ENCODE measurements around the gene TCEAL1. TPM values are rescaled to one million over a fixed set of nuclear protein-coding genes. Genes with fewer than 3 reads are reported as not detected.

The TCEAL1 gene
- total RNA-seq, 1 donor from 2014 or later: 11.3 TPM

DNA sequence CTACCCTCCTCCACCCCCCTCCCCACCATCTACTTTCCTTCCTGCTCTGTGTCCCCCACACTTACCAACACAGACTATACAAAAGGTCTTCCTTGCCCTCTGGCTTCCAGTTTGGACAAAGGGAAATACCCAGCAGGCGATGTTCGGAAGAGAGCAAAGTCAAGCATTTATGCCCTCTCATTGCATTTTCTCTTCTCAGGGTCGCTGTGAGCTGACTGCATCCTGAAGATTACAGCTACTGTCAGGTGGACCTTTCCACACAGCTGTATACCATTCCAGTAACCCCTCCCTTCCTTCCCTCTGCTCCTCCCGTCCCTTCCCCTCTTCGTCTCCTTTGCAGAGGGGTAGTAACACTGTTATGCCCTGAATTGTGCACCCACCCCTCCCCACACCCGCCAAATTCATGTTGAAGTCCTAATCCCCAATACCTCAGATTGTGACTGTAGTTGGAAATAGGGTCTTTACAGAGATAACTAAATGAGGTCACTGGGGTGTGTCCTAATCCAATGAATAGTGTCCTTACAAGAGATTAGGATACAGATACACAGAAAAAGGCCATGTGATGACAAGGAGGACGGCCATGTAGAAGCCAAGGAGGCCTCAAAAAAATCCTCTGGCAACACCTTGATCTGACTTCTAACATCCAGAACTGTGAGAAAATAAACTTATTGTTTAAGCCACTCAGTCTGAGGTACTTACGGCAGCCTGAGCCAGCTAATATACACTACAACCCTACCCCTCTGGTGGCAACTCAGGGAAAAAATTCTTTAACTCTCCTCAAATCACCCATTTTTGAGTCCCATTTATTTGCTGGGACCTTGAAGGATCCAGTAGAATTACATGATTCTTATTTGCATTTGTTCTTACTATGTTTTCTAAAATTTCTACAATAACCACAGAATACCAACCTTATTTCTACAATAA is 46.0 kb downstream of the TCEAL1 start:
- no peak for FAIRE-seq
- no peak for TF ChIP-seq CTCF (IDR thresholded peaks at IDR 0.05; ENCODE audit: insufficient read depth, low read length, severe bottlenecking)
- peaks cover 1% of the 10 kb centered on the region for H3K36me3 ChIP-seq (ENCODE audit: control insufficient read depth, insufficient read depth, low read length)
- DNase-seq (ENCODE audit: low read depth): no peak
- H3K4me3 ChIP-seq (ENCODE audit: low read depth, low read length): no peak overlapping the region
- H3K27me3 ChIP-seq (ENCODE audit: control insufficient read depth, insufficient read depth, low read length): no peaks in the 10 kb centered on the region

DNA sequence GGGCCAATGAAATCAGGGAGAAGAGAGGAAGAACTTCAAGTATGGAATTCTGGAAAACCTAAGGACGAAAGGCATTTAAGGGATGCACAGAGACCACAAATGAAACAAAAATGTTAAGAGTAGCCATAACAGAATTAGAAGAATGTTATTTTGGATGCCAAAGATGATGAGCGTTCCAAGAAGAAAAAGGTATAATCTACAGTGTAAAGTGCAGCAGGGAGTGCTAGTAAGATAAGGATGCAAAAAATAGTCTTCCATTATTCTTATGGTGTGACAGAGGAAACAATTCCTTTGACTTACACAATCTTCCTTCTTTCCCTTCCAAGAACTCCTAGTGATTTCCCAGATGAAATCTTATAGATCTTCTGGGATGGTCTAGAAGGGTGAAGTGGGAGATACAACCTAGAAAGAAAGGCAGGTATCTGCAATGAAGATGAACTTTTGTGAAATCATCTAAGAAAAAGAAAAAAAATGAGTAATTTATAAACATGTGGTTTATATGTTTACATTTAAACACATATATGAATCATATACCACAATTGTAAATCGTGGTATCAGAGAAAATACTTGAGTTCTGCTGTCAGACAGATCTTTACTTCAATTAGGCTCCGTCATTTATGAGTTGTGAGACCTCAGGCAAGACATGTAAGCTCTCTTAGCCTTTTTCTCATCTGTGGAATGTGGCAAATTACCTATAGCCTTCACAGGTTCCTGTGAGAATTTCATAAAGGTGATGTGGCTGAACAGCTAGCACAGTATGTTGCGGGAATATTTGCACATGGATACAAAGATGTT is 49.6 kb downstream of the TCEAL1 start:
- H3K27me3 ChIP-seq (ENCODE audit: control insufficient read depth, insufficient read depth, low read length): no peaks in the 10 kb centered on the region
- FAIRE-seq (no peak), DNase-seq (ENCODE audit: low read depth) (peak; percentile 34)
- peaks cover 1% of the 10 kb centered on the region for H3K36me3 ChIP-seq (ENCODE audit: control insufficient read depth, insufficient read depth, low read length)
- no peak for TF ChIP-seq CTCF (IDR thresholded peaks at IDR 0.05; ENCODE audit: insufficient read depth, low read length, severe bottlenecking)
- H3K4me3 ChIP-seq (ENCODE audit: low read depth, low read length): no peak overlapping the region

Other genes with a start within 250 kb of the TCEAL1 start
- gene RAB40A, start 109.5 kb upstream of the TCEAL1 start, total RNA-seq: under 0.01 and 0.13 TPM in 2 replicates
- 23.4 and 43.9 TPM in 2 replicates for gene TCEAL4, start 43.5 kb upstream of the TCEAL1 start, total RNA-seq
- 3.7 and 8.4 TPM in 2 replicates for gene TCEAL3, start 21.0 kb upstream of the TCEAL1 start, total RNA-seq
- 414 and 422 TPM in 2 replicates for gene MORF4L2, start 57.7 kb downstream of the TCEAL1 start, total RNA-seq
- not detected in 2 replicates for gene TMEM31, start 81.9 kb downstream of the TCEAL1 start, total RNA-seq
- not detected in 2 replicates for gene PLP1, start 147.9 kb downstream of the TCEAL1 start, total RNA-seq
- not detected in 2 replicates for gene RAB9B, start 203.3 kb downstream of the TCEAL1 start, total RNA-seq

All from bronchial epithelial cell (primary cell).